ENCODE data around the gene SAMD11.

GRCh38 chr1:917466-918091 lies 6.1 kb upstream of the SAMD11 start:
- no peak for TF ChIP-seq USF1 (IDR thresholded peaks at IDR 0.05)
- TF ChIP-seq RAD21 (IDR thresholded peaks at IDR 0.05; ENCODE audit: low read depth), result no peak
- TF ChIP-seq YY1 (IDR thresholded peaks at IDR 0.05; ENCODE audit: low read depth), result no peak
- TF ChIP-seq CEBPB (IDR thresholded peaks at IDR 0.05), result no peak
- TF ChIP-seq REST (IDR thresholded peaks at IDR 0.05; ENCODE audit: low read depth), result no peak
- TF ChIP-seq MAX (IDR thresholded peaks at IDR 0.05), result no peak
- no peak for TF ChIP-seq EGR1 (IDR thresholded peaks at IDR 0.05)
- TF ChIP-seq EP300 (IDR thresholded peaks at IDR 0.05; ENCODE audit: borderline replicate concordance), result no peak
- no peak for TF ChIP-seq CREB1 (IDR thresholded peaks at IDR 0.05; ENCODE audit: low read depth)
- TF ChIP-seq ZBTB7A (IDR thresholded peaks at IDR 0.05; ENCODE audit: low read depth), result no peak
- no peak for TF ChIP-seq NFIC (IDR thresholded peaks at IDR 0.05)
